Progenitor cell of endocrine pancreas (in vitro differentiated cells): Measurements from ENCODE around the gene ITPR2. TPM values are rescaled to one million over a fixed set of nuclear protein-coding genes. Genes with fewer than 3 reads are reported as not detected.

Experiments used
- DNase-seq: peaks from one replicate; pipeline ENCODE4 v3.0.0; 2021; ENCODE audit warnings: low spot score; ENCODE audit not compliant: unreplicated experiment
- H3K27ac Mint-ChIP-seq: 2 replicates; pipeline ENCODE4 v1.8.0; 2021; ENCODE audit warnings: mild to moderate bottlenecking, moderate library complexity, mixed read lengths
- H3K27me3 Mint-ChIP-seq: 2 replicates; pipeline ENCODE4 v1.8.0; 2021; ENCODE audit warnings: mixed read lengths
- H3K36me3 Mint-ChIP-seq: 2 replicates; pipeline ENCODE4 v1.8.0; 2022; ENCODE audit warnings: mixed read lengths; ENCODE audit not compliant: insufficient read depth
- H3K4me1 Mint-ChIP-seq: 2 replicates; pipeline ENCODE4 v1.8.0; 2021; ENCODE audit warnings: low read depth, mixed read lengths
- H3K4me3 Mint-ChIP-seq: 2 replicates; pipeline ENCODE4 v1.8.0; 2021; ENCODE audit warnings: low read depth, mild to moderate bottlenecking, moderate library complexity, mixed read lengths
- H3K9me3 Mint-ChIP-seq: 2 replicates; pipeline ENCODE4 v1.8.0; 2021; ENCODE audit warnings: low read depth, mixed read lengths
- CTCF ChIP-seq: fragments of 200-600 bp; sonication (generic); IDR thresholded peaks from one replicate; pipeline ENCODE4 v1.5.0; 2021; ENCODE audit warnings: antibody characterized with exemption, mild to moderate bottlenecking; ENCODE audit not compliant: unreplicated experiment
- total RNA-seq: library from RNA; stranded (reverse); gene quantifications from 2 replicates; pipeline ENCODE4 v1.2.1, GENCODE V29; 2021

The ITPR2 gene
- total RNA-seq, 1 donor from 2014 or later = 72.4 TPM

GRCh38 chr12:26309634-26310033 is 523.4 kb downstream of the ITPR2 start:
- Mint-ChIP-seq H3K9me3 (peaks cover 53% of the 10 kb centered on the region), H3K4me3 (no peak overlapping the region)

DNA sequence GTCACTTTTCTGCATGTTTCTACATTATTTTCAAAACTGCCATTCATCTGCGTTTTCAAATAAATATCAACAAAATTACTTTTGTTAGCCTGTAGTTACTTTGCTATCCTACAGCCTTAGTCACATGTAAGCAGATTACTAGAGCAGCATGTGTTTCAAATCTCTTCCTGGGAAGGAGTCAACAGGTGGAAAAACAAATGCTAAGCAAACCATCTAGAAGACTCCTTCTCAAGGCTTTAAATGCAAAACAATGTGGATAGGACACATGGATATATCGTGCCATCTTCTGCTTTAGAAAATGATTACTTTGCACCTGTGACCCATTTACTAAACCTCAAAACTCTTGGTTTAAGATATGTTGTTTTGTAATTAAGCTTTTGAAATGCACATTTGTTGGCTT is 528.7 kb downstream of the ITPR2 start:
- H3K4me1 Mint-ChIP-seq = peaks cover 2% of the 10 kb centered on the region
- no peak for DNase-seq
- no peak for TF ChIP-seq CTCF
- H3K27ac Mint-ChIP-seq = no peak overlapping the region
- H3K4me3 Mint-ChIP-seq = no peak overlapping the region
- H3K36me3 Mint-ChIP-seq = no peaks in the 10 kb centered on the region
- peaks cover 17% of the 10 kb centered on the region for H3K9me3 Mint-ChIP-seq
- no peaks in the 10 kb centered on the region for H3K27me3 Mint-ChIP-seq

More at GRCh38 chr12:26309634-26310033, 523.4 kb downstream of the ITPR2 start:
- no peaks in the 10 kb centered on the region for H3K36me3 Mint-ChIP-seq
- no peaks in the 10 kb centered on the region for H3K4me1 Mint-ChIP-seq
- H3K27me3 Mint-ChIP-seq = no peaks in the 10 kb centered on the region
- no peak overlapping the region for H3K27ac Mint-ChIP-seq
- DNase-seq = no peak
- no peak for TF ChIP-seq CTCF

- Mint-ChIP-seq H3K4me1 (peaks cover 2% of the 10 kb centered on the region), H3K9me3 (peaks cover 15% of the 10 kb centered on the region), H3K4me3 (no peak overlapping the region), H3K36me3 (no peaks in the 10 kb centered on the region), H3K27me3 (no peaks in the 10 kb centered on the region), H3K27ac (no peak overlapping the region)
- no peak for TF ChIP-seq CTCF
- DNase-seq = no peak
Measured at GRCh38 chr12:26303418-26303817, 529.6 kb downstream of the ITPR2 start.

DNA sequence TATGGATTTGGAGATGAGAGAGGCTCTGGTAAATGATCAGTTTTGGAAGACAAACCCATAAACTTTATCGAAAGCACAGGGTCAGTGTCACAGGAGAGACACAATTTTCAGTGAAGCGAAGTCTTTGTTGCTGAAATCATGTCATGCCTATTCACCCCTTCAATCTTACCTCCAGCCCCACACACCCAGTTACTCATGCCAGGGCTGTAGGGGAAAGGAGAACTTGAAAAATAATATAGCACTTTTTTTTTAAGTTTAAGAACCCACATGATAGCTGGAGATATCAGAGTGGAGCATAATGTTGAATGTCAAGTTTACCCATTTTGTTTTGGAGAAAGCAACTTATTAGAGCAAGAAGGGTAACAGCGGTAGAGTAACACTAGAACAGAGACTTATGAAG is 530.2 kb downstream of the ITPR2 start:
- H3K4me3 Mint-ChIP-seq = no peak overlapping the region
- peaks cover 9% of the 10 kb centered on the region for H3K9me3 Mint-ChIP-seq
- DNase-seq = no peak
- H3K27me3 Mint-ChIP-seq = no peaks in the 10 kb centered on the region
- H3K36me3 Mint-ChIP-seq = no peaks in the 10 kb centered on the region
- no peak for TF ChIP-seq CTCF
- H3K4me1 Mint-ChIP-seq = peaks cover 2% of the 10 kb centered on the region
- no peak overlapping the region for H3K27ac Mint-ChIP-seq

DNA sequence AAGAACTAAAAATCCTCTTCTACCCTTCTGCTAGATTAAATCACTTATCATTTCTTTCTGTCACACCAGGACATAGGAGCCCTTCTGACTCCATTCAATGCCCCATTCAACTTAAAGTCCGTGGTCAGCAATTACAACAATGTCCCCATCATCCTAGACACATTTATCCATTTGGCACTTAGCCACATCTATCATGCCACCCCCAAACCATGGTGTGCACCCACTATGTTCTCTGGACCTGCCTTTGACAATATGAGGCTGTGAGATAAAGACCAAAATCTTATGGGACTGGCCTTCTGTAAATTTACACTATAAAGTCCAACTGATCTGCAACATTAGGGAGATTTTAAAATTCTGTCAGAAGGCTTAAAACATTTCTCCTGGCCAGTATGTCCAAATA is 533.2 kb downstream of the ITPR2 start:
- no peak for TF ChIP-seq CTCF
- H3K9me3 Mint-ChIP-seq = no peaks in the 10 kb centered on the region
- H3K4me1 Mint-ChIP-seq = peaks cover 2% of the 10 kb centered on the region
- DNase-seq = no peak
- no peak overlapping the region for H3K4me3 Mint-ChIP-seq
- no peaks in the 10 kb centered on the region for H3K36me3 Mint-ChIP-seq
- no peaks in the 10 kb centered on the region for H3K27me3 Mint-ChIP-seq
- no peak overlapping the region for H3K27ac Mint-ChIP-seq
